GM18499 (cell line): ENCODE results near the gene FAM83G.
"Not testable (repeated sequence)": the region's sequence is repeated elsewhere in the genome, so short reads cannot be mapped to it uniquely, and the experiment has no call there.

Experiments used
- ATAC-seq: cut with Tn5 transposase; IDR thresholded peaks from one replicate; pipeline ENCODE4 v1.9.1; 2021; ENCODE audit warnings: moderate number of reproducible peaks; ENCODE audit not compliant: insufficient read depth, unreplicated experiment

FAM83G gene

DNA sequence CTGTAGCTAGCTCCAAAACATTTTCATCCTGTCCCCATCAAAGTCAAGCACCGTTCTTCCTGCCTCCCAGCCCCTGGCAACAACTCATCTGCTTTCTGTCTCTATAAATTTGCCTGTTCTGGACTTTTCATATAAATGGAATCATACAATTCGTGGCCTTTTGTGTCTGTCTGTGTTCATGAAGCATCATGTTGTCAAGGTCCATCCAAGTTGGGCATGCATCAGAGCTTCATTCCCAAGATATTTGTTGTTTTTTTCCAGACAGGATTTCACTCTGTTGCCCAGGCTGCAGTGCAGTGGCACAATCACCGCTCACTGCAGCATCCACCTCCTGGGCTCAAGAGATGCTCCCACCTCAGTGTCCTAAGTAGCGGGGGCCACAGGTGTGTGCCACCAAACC, 46.7 kb downstream of the FAM83G start:
- no peak for ATAC-seq

GRCh38 chr17:18956581-18956980, 48.0 kb downstream of the FAM83G start:
- no peak for ATAC-seq

DNA sequence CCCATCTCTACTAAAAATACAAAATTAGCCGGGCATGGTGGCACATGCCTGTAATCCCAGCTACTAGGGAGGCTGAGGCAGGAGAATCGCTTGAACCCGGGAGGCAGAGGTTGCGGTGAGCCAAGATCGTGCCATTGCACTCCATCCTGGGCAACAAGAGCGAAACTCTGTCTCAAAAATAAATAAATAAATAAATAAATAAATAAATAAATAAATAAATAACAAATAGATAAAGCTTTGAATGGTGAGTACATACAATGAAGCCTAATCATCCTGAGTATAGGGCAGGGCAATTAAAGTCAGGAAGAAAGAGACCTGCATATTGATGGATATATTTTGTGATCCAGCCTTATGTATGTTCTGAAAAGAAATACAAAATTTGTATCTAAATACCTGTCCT, 48.5 kb downstream of the FAM83G start:
- not testable (repeated sequence) for ATAC-seq

GRCh38 chr17:18955009-18955408, 49.6 kb downstream of the FAM83G start:
- no peak for ATAC-seq

DNA sequence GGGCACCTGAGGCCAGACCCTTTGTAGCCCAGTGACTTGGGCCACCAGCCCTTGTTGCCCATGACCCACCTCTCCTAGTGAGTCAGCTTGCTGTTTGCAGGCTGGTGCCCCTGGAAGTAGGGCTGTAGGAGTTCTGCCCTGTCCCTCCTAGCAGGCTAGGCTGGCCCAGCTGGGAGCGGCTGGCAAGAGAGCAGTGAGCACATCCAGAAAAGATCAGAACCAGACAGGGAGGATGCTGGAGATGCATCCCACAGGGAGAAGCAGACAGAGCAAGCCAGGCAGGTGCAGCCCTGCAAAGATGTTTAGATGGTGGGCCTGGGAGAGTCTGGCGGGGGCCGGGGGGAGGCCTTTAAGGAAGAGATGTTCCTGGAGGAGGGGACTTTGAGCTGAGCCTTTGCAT, 50.2 kb downstream of the FAM83G start:
- ATAC-seq, result no peak

DNA sequence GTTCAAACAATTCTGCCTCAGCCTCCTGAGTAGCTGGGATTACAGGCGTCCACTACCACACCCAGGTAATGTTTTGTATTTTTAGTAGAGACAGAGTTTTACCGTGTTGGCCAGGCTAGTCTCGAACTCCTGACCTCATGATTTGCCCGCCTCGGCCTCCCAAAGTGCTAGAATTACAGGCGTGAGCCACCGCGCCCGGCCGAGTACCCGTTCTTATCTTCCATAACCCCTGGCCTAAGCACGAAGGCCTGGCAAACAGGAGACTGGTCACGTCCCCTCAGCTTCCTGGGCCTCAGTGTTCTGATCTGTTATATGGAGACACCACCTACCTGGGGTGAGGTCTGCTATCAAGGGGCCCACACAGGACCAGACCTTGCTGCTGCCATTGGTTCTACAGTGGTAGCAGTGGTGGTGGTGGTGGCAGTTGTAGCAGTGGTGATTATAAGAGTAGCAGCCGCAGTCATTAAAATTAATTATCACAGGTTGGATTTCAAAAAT, 51.3 kb downstream of the FAM83G start:
- no peak for ATAC-seq

GRCh38 chr17:18951941-18952842, 52.4 kb downstream of the FAM83G start, which contains the start of gene SLC5A10:
SLC5A10 (plus strand) TSS chr17:18952165; CDS start chr17:18952206, 41 bp downstream.
- no peak for ATAC-seq

DNA sequence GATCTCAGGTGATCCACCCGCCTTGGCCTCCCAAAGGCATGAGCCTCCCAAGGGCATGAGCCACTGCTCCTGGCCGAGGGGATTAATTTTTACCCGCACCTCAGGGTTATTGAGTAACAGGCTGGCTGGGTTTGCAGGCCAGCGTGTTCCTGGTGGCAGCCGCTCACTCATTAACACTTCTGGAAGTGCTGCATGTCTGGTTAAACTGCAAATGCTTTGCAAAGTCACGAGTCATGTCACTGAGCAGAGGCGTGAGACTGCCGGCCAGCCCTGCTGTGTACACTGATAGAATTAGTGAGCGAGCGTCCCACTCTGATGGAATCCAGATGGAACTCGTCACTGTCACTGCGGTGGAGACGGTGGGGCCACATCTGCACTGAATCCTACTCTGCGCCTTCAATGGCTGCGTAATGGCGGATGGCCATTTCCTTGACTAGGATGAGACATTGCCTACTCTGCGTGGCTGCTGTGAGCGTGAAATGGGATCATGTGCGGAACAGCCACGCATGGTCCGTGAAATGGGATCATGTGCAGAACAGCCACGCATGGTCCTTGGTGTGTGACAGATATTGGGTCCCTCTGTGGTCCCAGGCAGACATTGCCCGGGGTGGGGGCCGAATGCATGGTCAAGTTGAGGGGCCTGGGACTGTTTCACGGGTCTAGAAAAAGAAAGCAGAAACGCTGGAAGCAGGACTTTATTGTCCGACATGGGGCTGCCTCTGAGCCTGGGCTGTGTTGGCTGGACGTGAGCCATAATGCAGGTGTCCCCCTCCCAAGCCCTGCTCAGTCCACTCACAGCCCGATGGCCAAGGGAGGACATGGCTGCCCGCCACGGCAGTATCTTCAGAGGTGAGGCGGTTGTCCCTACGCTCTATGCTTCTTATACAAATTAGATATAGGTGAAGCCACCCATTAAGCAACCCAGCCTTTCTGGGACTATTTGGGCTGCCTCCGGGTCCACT, 53.3 kb downstream of the FAM83G start:
- no peak for ATAC-seq

- no peak for ATAC-seq
These were observed 54.2 kb downstream of the FAM83G start for GRCh38 chr17:18950346-18950745.

GRCh38 chr17:18949566-18949965, 55.0 kb downstream of the FAM83G start:
- ATAC-seq, result no peak

- ATAC-seq, result no peak
These were observed 56.0 kb downstream of the FAM83G start for GRCh38 chr17:18948476-18949006.

- no peak for ATAC-seq
These were observed 56.7 kb downstream of the FAM83G start for GRCh38 chr17:18947866-18948265.

DNA sequence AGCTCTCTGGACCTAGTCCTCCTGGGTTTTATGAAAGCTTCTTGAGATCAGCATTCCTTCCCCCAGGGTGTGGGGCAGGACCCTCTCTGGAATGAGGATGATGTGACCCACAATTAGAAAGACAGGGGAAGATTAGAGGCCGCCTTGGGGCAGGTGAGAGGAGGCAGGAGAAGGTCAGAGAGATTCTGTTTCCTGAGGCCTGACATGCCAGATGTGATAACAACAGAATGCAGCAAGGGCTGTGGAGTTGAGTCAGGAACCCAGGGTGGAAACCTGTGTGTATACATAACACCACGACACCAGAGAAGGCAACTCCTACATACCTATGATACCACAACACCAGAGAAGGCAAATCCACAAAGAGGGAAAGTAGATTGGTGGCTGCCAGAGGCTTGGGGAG, 58.0 kb downstream of the FAM83G start:
- no peak for ATAC-seq

DNA sequence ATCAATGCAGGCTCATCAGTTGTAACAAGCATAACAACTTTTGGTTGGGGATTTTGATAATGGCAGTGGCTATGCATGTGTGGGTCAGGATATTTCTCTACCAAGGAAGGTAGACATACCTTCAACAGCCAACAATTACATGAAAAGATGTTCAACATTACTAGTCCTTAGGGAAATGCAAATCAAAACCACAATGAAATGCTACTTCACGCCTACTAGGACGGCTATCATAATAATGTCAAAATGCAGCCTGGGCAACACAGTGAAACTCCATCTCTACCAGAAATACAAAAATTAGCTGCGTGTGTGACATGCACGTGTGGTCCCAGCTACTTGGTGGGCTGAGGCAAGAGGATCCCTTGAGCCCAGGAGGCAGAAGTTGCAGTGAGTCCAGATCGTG, 59.9 kb downstream of the FAM83G start:
- ATAC-seq, result no peak

DNA sequence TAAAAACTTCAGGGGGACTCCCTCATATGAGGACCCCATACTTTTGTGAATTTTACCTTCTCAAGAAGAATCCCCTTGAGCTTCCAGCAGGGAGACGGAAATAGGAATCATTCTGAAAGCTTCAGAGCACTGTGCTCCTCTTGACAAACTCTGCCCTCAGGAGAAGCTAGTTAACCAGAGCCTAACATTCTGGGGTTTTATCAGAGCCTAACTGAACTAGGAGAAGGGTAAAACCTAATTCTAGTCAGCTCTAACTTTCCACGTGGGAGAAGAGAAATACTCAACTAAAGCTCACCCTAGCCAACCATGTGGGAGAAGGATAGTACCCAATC, 65.9 kb downstream of the FAM83G start:
- no peak for ATAC-seq

GRCh38 chr17:18937981-18938691, 66.4 kb downstream of the FAM83G start:
- no peak for ATAC-seq

- no peak for ATAC-seq
These were observed 71.2 kb downstream of the FAM83G start for GRCh38 chr17:18933102-18934058.

GRCh38 chr17:18932360-18933055, 72.1 kb downstream of the FAM83G start:
- ATAC-seq, result no peak
